H1 (cell line): ENCODE results near the gene FBXO34. TPM values are rescaled to one million over a fixed set of nuclear protein-coding genes. Genes with fewer than 3 reads are reported as not detected.

ENCODE experiments used
- CTCF ChIA-PET: fragments of 300-600 bp; sonication (Branson Sonifier 250); formaldehyde crosslinking; loops from one replicate; lab custom pipeline; 2021; ENCODE audit not compliant: partially characterized antibody; lab: Charles Lee
- POLR2A ChIA-PET: fragments of 300-600 bp; sonication (Branson Sonifier 250); formaldehyde crosslinking; loops from one replicate; lab custom pipeline; 2021; ENCODE audit warnings: inconsistent platforms; ENCODE audit not compliant: partially characterized antibody; lab: Charles Lee
- DNase-seq, 2 experiments: peaks; one replicate each; pipeline versions ENCODE4 v3.0.0 to v3.0.0-alpha.2; 2010 to 2022; ENCODE audit warnings: low spot score in 2 of 2, low read depth in 1 of 2, mixed read lengths in 1 of 2
- FAIRE-seq: peaks from 2 replicates; lab custom pipeline; 2011; peaks lifted over from hg19 to GRCh38; lab: Jason Lieb, UNC
- H2AFZ ChIP-seq: 2 replicates; pipeline ENCODE4 v1.8.1; 2012; ENCODE audit warnings: low read length, inconsistent platforms
- H2AK5ac ChIP-seq: 2 replicates; pipeline ENCODE4 v1.6.1; 2013; ENCODE audit warnings: low read depth, low read length
- H2BK120ac ChIP-seq: replicated peaks from 2 replicates; pipeline ENCODE3; 2013; ENCODE audit warnings: low read depth, low read length, inconsistent platforms
- H2BK12ac ChIP-seq: 2 replicates; pipeline ENCODE4 v1.6.1; 2013; ENCODE audit warnings: low read depth, low read length
- H2BK15ac ChIP-seq: 2 replicates; pipeline ENCODE4 v1.6.1; 2013; ENCODE audit warnings: low read length
- H2BK20ac ChIP-seq: 2 replicates; pipeline ENCODE4 v1.6.1; 2013; ENCODE audit warnings: low read length
- H2BK5ac ChIP-seq: 2 replicates; pipeline ENCODE4 v1.6.1; 2013; ENCODE audit warnings: low read depth, low read length
- H3K14ac ChIP-seq: 2 replicates; pipeline ENCODE4 v1.6.1; 2013; ENCODE audit warnings: inconsistent platforms; ENCODE audit not compliant: insufficient read length
- H3K18ac ChIP-seq: 2 replicates; pipeline ENCODE4 v1.6.1; 2013; ENCODE audit warnings: low read length; ENCODE audit errors: extremely low read depth
- H3K23ac ChIP-seq: 2 replicates; pipeline ENCODE4 v1.6.1; 2013; ENCODE audit warnings: inconsistent platforms; ENCODE audit not compliant: insufficient read length
- H3K23me2 ChIP-seq: 2 replicates; pipeline ENCODE4 v1.6.1; 2013; ENCODE audit warnings: low read depth, low read length
- H3K27ac ChIP-seq: 2 replicates; pipeline ENCODE4 v1.6.1; 2011; ENCODE audit warnings: low read depth, low read length, inconsistent platforms
- H3K27me3 ChIP-seq, 4 experiments: replicated peaks in 1 of 4; 1 replicate in 1 of 4; 2 replicates in 3 of 4; pipeline versions ENCODE4 v1.6.1 to v1.8.1; 2011 to 2013; ENCODE audit warnings: low read length in 3 of 4, mild to moderate bottlenecking in 3 of 4, inconsistent platforms in 2 of 4, mixed read lengths in 2 of 4, moderate library complexity in 1 of 4; ENCODE audit not compliant: control insufficient read depth in 3 of 4, insufficient read depth in 3 of 4; ENCODE audit errors: extremely low read depth in 1 of 4
- H3K36me3 ChIP-seq, 4 experiments: 2 replicates each; pipeline versions ENCODE4 v1.6.1 to v1.8.1; 2011 to 2013; ENCODE audit warnings: mild to moderate bottlenecking in 4 of 4, low read length in 3 of 4, moderate library complexity in 2 of 4, control low read depth in 1 of 4, inconsistent platforms in 1 of 4; ENCODE audit not compliant: insufficient read depth in 4 of 4, control insufficient read depth in 2 of 4
- H3K4ac ChIP-seq: replicated peaks from 2 replicates; pipeline ENCODE3; 2013; ENCODE audit warnings: low read length, low read depth, mixed read lengths, inconsistent platforms; ENCODE audit not compliant: insufficient read length
- H3K4me1 ChIP-seq, 4 experiments: replicated peaks in 1 of 4; 1 replicate in 1 of 4; 2 replicates in 3 of 4; pipeline versions ENCODE4 v1.6.1 to v1.8.1; 2011 to 2013; ENCODE audit warnings: low read length in 3 of 4, inconsistent platforms in 2 of 4, mixed read lengths in 1 of 4; ENCODE audit not compliant: insufficient read depth in 4 of 4, control insufficient read depth in 3 of 4
- H3K4me2 ChIP-seq, 2 experiments: 2 replicates each; pipeline versions ENCODE4 v1.6.1 to v1.8.1; 2011 to 2013; ENCODE audit warnings: low read depth in 2 of 2, low read length in 2 of 2, control low read depth in 1 of 2, inconsistent platforms in 1 of 2, mild to moderate bottlenecking in 1 of 2; ENCODE audit not compliant: insufficient read depth in 1 of 2
- H3K4me3 ChIP-seq, 4 experiments: fragments of 200-600, 300-600 bp in 1 of 4; sonication (generic), shearing (Covaris generic), sonication (Bioruptor Twin) in 1 of 4; 2 replicates each; pipeline versions ENCODE4 v1.5.1 to v1.8.1; 2011 to 2016; ENCODE audit warnings: low read length in 4 of 4, low read depth in 3 of 4, control low read depth in 2 of 4, inconsistent platforms in 2 of 4, mild to moderate bottlenecking in 2 of 4, mixed read lengths in 1 of 4, moderate library complexity in 1 of 4; ENCODE audit not compliant: insufficient read depth in 2 of 4; ENCODE audit errors: extremely low read depth in 1 of 4
- H3K56ac ChIP-seq: replicated peaks from 2 replicates; pipeline ENCODE3; 2013; ENCODE audit warnings: low read depth, mild to moderate bottlenecking, mixed read lengths, low read length, inconsistent platforms; ENCODE audit not compliant: insufficient read length
- H3K79me1 ChIP-seq: 2 replicates; pipeline ENCODE4 v1.6.1; 2013; ENCODE audit warnings: low read depth, low read length, control low read depth
- H3K79me2 ChIP-seq, 2 experiments: 2 replicates each; pipeline versions ENCODE4 v1.6.1 to v1.8.1; 2012 to 2013; ENCODE audit warnings: low read length in 2 of 2, mild to moderate bottlenecking in 2 of 2, inconsistent platforms in 1 of 2; ENCODE audit not compliant: insufficient read depth in 2 of 2, control insufficient read depth in 1 of 2
- H3K9ac ChIP-seq, 4 experiments: replicated peaks in 1 of 4; 1 replicate in 1 of 4; 2 replicates in 3 of 4; pipeline versions ENCODE4 v1.6.1 to v1.8.1; 2011 to 2013; ENCODE audit warnings: low read depth in 3 of 4, low read length in 3 of 4, control low read depth in 2 of 4, mild to moderate bottlenecking in 2 of 4, moderate library complexity in 2 of 4, inconsistent platforms in 1 of 4; ENCODE audit errors: extremely low read depth in 1 of 4
- H3K9me3 ChIP-seq, 2 experiments: 2 replicates each; pipeline versions ENCODE4 v1.6.1 to v1.8.1; 2012 to 2013; ENCODE audit warnings: mild to moderate bottlenecking in 2 of 2, moderate library complexity in 2 of 2, control low read depth in 1 of 2, inconsistent platforms in 1 of 2, low read depth in 1 of 2, low read length in 1 of 2, mixed read lengths in 1 of 2; ENCODE audit not compliant: insufficient read depth in 2 of 2
- H4K20me1 ChIP-seq, 2 experiments: replicated peaks in 1 of 2; 2 replicates each; pipeline versions ENCODE3 to v1.8.1; 2011 to 2013; ENCODE audit warnings: inconsistent platforms in 2 of 2, low read length in 2 of 2, mild to moderate bottlenecking in 1 of 2; ENCODE audit not compliant: insufficient read depth in 2 of 2, control insufficient read depth in 1 of 2
- H4K5ac ChIP-seq: 2 replicates; pipeline ENCODE4 v1.6.1; 2013; ENCODE audit warnings: low read length, low read depth, mixed read lengths, inconsistent platforms; ENCODE audit not compliant: insufficient read length
- H4K8ac ChIP-seq: 2 replicates; pipeline ENCODE4 v1.8.0; 2013; ENCODE audit warnings: mild to moderate bottlenecking, moderate library complexity, low read length, inconsistent platforms; ENCODE audit not compliant: insufficient read depth; ENCODE audit errors: extremely low read depth
- H4K91ac ChIP-seq: replicated peaks from 2 replicates; pipeline ENCODE3; 2013; ENCODE audit warnings: low read length, mixed read lengths, inconsistent platforms; ENCODE audit not compliant: insufficient read length
- KDM4A ChIP-seq: IDR thresholded peaks from one replicate; pipeline ENCODE4 v1.7.1; 2012; ENCODE audit warnings: low read depth, mild to moderate bottlenecking, moderate library complexity, low read length, inconsistent platforms; ENCODE audit not compliant: severe bottlenecking
- MAFK ChIP-seq: IDR thresholded peaks from 2 replicates; pipeline ENCODE4 v1.6.1; 2012; ENCODE audit warnings: low read depth, mild to moderate bottlenecking, improper control_type of control experiment, low read length
- WGBS, 2 experiments: shearing (Covaris generic) in 1 of 2; methylation state at CpG; one replicate each; pipeline versions ENCODE4 v1.1.6 to v1.1.7; 2013 to 2015; ENCODE audit warnings: low lambda C conversion rate in 2 of 2, mixed read lengths in 2 of 2, inconsistent platforms in 1 of 2, low coverage in 1 of 2, missing lambda C conversion rate in 1 of 2; ENCODE audit not compliant: insufficient replicate concordance in 2 of 2, insufficient coverage in 1 of 2, insufficient read length in 1 of 2; ENCODE audit errors: extremely low coverage in 1 of 2, missing lambda C conversion rate in 1 of 2; 5-methylcytosine and 5-hydroxymethylcytosine counted together
- polyA plus RNA-seq, 7 experiments: library from polyadenylated mRNA; depleted of rRNA in 3 of 7; stranded (reverse) in 5 of 7; unstranded in 2 of 7; fragments of >200 nt in 5 of 7; fragments of 200-250 nt in 2 of 7; gene quantifications; 1 replicate in 5 of 7; 2 replicates in 1 of 7; 4 replicates in 1 of 7; pipeline versions ENCODE4 v1.2.1 to v1.2.3, GENCODE V29; 2011 to 2013; ENCODE audit warnings: missing spikeins in 2 of 7, mixed read lengths in 2 of 7
- total RNA-seq: library from RNA; stranded (reverse); fragmentation: NEBNext Ultra II Directional; extraction: Animal tissue kit (Norgen Biotek cat#: 25700); gene quantifications from 2 replicates; pipeline ENCODE4 v1.2.1, GENCODE V29; 2021
- TF ChIP-seq, protein P1 (sequence below): IDR thresholded peaks from 2 replicates; pipeline ENCODE4 v1.6.1; 2012; ENCODE audit warnings: inconsistent platforms

The FBXO34 gene
- total and polyA plus RNA-seq, 2 of the 8 experiments (the other 6 are each of a cell fraction or from before 2014, with no cell fraction given) = 7.0 to 14.4 TPM

DNA sequence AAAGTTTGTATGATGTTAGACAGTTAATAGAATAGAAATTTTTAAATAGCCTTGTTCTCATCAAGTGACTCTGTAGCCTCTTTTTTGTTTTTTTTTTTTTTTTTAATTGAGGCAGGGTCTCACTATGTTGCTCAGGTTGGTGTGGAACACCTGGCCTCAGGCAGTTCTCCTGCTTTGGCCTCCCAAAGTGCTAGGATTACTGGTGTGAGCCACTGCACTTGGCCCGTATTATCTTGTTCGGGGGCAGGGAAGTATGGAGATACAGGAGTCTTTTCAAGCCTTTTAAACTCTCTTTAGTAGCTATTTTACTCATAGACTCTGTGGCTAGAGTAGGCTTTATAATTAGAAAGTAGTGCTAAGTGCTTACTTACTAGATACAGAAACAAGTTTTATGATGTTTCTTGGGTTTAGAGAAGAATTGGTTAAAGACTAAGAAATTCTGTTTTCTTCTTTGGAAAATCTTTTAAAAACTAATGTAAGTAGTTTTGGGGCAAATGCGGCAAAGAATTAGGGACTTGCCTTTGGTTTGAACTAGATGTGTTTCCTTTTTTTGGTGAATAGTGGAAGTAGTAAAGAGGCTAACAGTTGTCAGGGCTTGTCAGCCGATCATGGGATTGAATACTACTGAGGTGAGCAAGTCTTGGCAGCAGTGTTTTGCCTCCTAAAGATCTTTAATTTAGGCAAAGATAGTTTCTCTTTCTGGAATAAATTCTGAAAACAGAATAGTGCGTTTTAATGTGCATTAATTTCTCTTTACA lies 31.3 kb downstream of the FBXO34 start:
- WGBS, 2 experiments = 79% methylated on average over 5 of the region's 5 CpGs; no CpG with 5 or more reads in 1 of the 2 experiments
- Histone ChIP-seq H2BK15ac (no peak overlapping the region), H3K27me3 (no peaks in the 10 kb centered on the region), H3K79me1 (no peaks in the 10 kb centered on the region; the same call in 1 of the 2 replicates), H3K56ac (no peak overlapping the region), H3K36me3 (peaks cover 0 to 3% (median 0%) of the 10 kb centered on the region in 4 experiments; a peak in 1 of 8 replicates), H3K4ac (no peak overlapping the region), H2BK12ac (no peak overlapping the region), H2BK120ac (no peak overlapping the region), H4K91ac (no peak overlapping the region), H2AK5ac (no peak overlapping the region), H3K27ac (no peak overlapping the region), H3K4me2 (no peak overlapping the region), H3K4me1 (peaks cover 0 to 9% (median 6%) of the 10 kb centered on the region in 4 experiments; a peak in 5 of 7 replicates), H4K20me1 (peaks cover 3% of the 10 kb centered on the region in 2 experiments), H3K18ac (no peak overlapping the region), H3K23me2 (no peaks in the 10 kb centered on the region), H3K23ac (no peak overlapping the region), H3K4me3 (no peak overlapping the region), H4K5ac (no peak overlapping the region), H4K8ac (no peak overlapping the region), H3K14ac (no peak overlapping the region), H2AFZ (no peak overlapping the region), H2BK5ac (no peak overlapping the region), H3K9me3 (no peaks in the 10 kb centered on the region), H3K9ac (no peak overlapping the region), H2BK20ac (no peak overlapping the region), H3K79me2 (peaks cover 0 to 24% of the 10 kb centered on the region in 2 experiments; a peak in 2 of 4 replicates)
- FAIRE-seq (no peak), DNase-seq (no peak)
- CTCF ChIA-PET = interaction anchor here (0.6 to 1.3 kb wide), 4 partner anchors 12 to 31 kb away, joined by 3 read pairs; no protein-coding TSS in a partner anchor
- POLR2A ChIA-PET = no interaction called here
- TF ChIP-seq, protein P1, sequence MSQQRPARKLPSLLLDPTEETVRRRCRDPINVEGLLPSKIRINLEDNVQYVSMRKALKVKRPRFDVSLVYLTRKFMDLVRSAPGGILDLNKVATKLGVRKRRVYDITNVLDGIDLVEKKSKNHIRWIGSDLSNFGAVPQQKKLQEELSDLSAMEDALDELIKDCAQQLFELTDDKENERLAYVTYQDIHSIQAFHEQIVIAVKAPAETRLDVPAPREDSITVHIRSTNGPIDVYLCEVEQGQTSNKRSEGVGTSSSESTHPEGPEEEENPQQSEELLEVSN = no peak
- TF ChIP-seq KDM4A (no peak), MAFK (no peak)
